CD4-positive, alpha-beta T cell treated with Interleukin-10 for 1 hour (primary cell): ENCODE results near the gene CARD19.
"Not testable (repeated sequence)": the region's sequence is repeated elsewhere in the genome, so short reads cannot be mapped to it uniquely, and the experiment has no call there.

Source experiments
- DNase-seq: peaks from one replicate; pipeline ENCODE4 v3.0.0-alpha.2; 2020

The CARD19 gene

GRCh38 chr9:93089024-93089423 lies 7.0 kb upstream of the CARD19 start:
- no peak for DNase-seq

- no peak for DNase-seq
Observed at GRCh38 chr9:93089481-93089991, 6.5 kb upstream of the CARD19 start.

- no peak for DNase-seq
Observed at GRCh38 chr9:93090091-93090655, 5.8 kb upstream of the CARD19 start.

- DNase-seq: no peak
Observed at GRCh38 chr9:93091056-93091452, 5.0 kb upstream of the CARD19 start.

- no peak for DNase-seq
Observed at GRCh38 chr9:93091453-93092081, 4.5 kb upstream of the CARD19 start.

- DNase-seq: no peak
Observed at GRCh38 chr9:93092251-93092991, 3.6 kb upstream of the CARD19 start.

- DNase-seq: no peak
Observed at GRCh38 chr9:93093127-93093876, 2.7 kb upstream of the CARD19 start.

- no peak for DNase-seq
Observed at GRCh38 chr9:93093877-93094657, 1.9 kb upstream of the CARD19 start.

- DNase-seq: no peak
Observed at GRCh38 chr9:93094658-93095204, 1.3 kb upstream of the CARD19 start.

- DNase-seq: peak; percentile 100
Observed at GRCh38 chr9:93095205-93096130, 549 bp upstream of the CARD19 start.

- no peak for DNase-seq
Observed at GRCh38 chr9:93096811-93097382, 880 bp downstream of the CARD19 start.

GRCh38 chr9:93097511-93098201 lies 1.6 kb downstream of the CARD19 start:
- no peak for DNase-seq

GRCh38 chr9:93098236-93098946 lies 2.4 kb downstream of the CARD19 start:
- DNase-seq: peak; percentile 56

- DNase-seq: no peak
Observed at GRCh38 chr9:93099551-93100275, 3.7 kb downstream of the CARD19 start.

- DNase-seq: no peak
Observed at GRCh38 chr9:93100276-93100636, 4.2 kb downstream of the CARD19 start.

- not testable (repeated sequence) for DNase-seq
Observed at GRCh38 chr9:93101086-93101485, 5.1 kb downstream of the CARD19 start.

- no peak for DNase-seq
Observed at GRCh38 chr9:93105620-93106019, 9.6 kb downstream of the CARD19 start.

GRCh38 chr9:93107151-93107824 lies 11.3 kb downstream of the CARD19 start:
- no peak for DNase-seq
